PFSK-1 (cell line): Measurements from ENCODE around the gene TYRP1.

Experiments used
- FOXP2 ChIP-seq: optimal IDR thresholded peaks from 2 replicates; pipeline ENCODE3; 2011; ENCODE audit warnings: borderline replicate concordance, control low read depth, inconsistent platforms; ENCODE audit not compliant: insufficient read depth; ENCODE audit errors: extremely low read length, extremely low read depth
- POLR2AphosphoS5 ChIP-seq: IDR thresholded peaks from 2 replicates; pipeline ENCODE4 v1.6.1; 2012; ENCODE audit warnings: low read depth, mild to moderate bottlenecking, control low read depth, low read length, moderate library complexity
- SIN3A ChIP-seq: IDR thresholded peaks from 2 replicates; pipeline ENCODE4 v1.6.1; 2012; ENCODE audit warnings: mild to moderate bottlenecking, low read length, moderate library complexity, borderline replicate concordance; ENCODE audit not compliant: insufficient read depth
- TAF1 ChIP-seq: IDR thresholded peaks from 2 replicates; pipeline ENCODE4 v1.6.1; 2012; ENCODE audit warnings: low read length, control low read depth, borderline replicate concordance; ENCODE audit not compliant: insufficient read depth
- TF ChIP-seq, protein P1 (sequence below), 2 experiments: IDR thresholded peaks; 2 replicates each; pipeline versions ENCODE4 v1.6.1 to v1.8.0; 2011 to 2012; ENCODE audit warnings: low read depth in 2 of 2, low read length in 2 of 2, control low read depth in 1 of 2, inconsistent platforms in 1 of 2, mild to moderate bottlenecking in 1 of 2, moderate library complexity in 1 of 2; ENCODE audit not compliant: insufficient read depth in 1 of 2

TYRP1 gene

GRCh38 chr9:12694013-12694412 lies 828 bp downstream of the TYRP1 start:
- no peak for TF ChIP-seq SIN3A
- TF ChIP-seq, protein P1, sequence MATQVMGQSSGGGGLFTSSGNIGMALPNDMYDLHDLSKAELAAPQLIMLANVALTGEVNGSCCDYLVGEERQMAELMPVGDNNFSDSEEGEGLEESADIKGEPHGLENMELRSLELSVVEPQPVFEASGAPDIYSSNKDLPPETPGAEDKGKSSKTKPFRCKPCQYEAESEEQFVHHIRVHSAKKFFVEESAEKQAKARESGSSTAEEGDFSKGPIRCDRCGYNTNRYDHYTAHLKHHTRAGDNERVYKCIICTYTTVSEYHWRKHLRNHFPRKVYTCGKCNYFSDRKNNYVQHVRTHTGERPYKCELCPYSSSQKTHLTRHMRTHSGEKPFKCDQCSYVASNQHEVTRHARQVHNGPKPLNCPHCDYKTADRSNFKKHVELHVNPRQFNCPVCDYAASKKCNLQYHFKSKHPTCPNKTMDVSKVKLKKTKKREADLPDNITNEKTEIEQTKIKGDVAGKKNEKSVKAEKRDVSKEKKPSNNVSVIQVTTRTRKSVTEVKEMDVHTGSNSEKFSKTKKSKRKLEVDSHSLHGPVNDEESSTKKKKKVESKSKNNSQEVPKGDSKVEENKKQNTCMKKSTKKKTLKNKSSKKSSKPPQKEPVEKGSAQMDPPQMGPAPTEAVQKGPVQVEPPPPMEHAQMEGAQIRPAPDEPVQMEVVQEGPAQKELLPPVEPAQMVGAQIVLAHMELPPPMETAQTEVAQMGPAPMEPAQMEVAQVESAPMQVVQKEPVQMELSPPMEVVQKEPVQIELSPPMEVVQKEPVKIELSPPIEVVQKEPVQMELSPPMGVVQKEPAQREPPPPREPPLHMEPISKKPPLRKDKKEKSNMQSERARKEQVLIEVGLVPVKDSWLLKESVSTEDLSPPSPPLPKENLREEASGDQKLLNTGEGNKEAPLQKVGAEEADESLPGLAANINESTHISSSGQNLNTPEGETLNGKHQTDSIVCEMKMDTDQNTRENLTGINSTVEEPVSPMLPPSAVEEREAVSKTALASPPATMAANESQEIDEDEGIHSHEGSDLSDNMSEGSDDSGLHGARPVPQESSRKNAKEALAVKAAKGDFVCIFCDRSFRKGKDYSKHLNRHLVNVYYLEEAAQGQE (IDR thresholded peaks at IDR 0.05; ENCODE audit: insufficient read depth in 1 of 2, low read depth in 2 of 2, low read length in 2 of 2): no peak
- TF ChIP-seq FOXP2: no peak
- TF ChIP-seq TAF1: no peak
- TF ChIP-seq POLR2AphosphoS5: no peak

DNA sequence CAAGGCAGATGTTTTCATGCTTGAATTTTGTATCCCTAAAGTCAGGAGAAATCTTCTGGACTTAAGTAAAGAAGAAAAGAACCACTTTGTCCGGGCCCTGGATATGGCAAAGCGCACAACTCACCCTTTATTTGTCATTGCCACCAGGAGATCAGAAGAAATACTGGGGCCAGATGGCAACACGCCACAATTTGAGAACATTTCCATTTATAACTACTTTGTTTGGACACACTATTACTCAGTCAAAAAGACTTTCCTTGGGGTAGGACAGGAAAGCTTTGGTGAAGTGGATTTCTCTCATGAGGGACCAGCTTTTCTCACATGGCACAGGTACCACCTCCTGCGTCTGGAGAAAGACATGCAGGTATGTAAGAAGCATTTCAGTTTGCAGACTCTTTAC lies 2.3 kb downstream of the TYRP1 start:
- TF ChIP-seq POLR2AphosphoS5 (no peak), SIN3A (no peak), FOXP2 (no peak), TAF1 (no peak)
- TF ChIP-seq, protein P1 (IDR thresholded peaks at IDR 0.05; ENCODE audit: insufficient read depth in 1 of 2, low read depth in 2 of 2, low read length in 2 of 2): no peak

DNA sequence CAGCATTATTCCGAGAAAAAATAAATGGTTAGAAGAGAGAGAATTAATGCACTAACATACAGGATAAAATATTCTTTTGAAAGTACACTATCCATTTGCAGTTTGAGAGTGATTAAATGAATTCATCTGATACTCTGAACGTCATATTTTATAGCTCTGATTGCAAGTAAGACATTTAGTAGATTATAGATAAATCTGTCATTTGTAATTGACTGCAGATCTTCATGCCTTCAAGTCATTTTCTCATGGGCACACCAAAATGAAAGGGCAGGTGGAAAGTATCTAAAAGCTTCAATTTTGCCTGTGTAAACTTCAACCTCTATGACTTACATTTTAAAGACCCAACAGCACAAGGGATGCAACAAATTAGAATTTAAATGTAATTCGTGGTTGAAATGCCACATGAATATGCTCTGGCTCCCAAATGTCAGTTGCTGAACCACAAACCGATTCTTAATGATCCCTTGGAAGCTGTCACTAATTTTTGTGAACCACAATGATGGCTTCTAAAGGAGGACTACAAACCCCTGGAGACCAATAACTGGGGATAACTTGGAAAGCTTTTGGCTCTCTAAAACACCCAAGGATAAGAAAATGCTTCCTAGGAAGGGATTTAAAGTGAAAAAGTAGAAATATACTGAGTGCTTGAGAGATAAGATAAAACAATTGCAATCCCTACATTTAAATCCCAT lies 3.9 kb downstream of the TYRP1 start:
- no peak for TF ChIP-seq FOXP2
- TF ChIP-seq SIN3A: no peak

GRCh38 chr9:12697719-12698118 lies 4.5 kb downstream of the TYRP1 start:
- TF ChIP-seq, protein P1 (IDR thresholded peaks at IDR 0.05; ENCODE audit: insufficient read depth in 1 of 2, low read depth in 2 of 2, low read length in 2 of 2): no peak
- TF ChIP-seq FOXP2 (no peak), TAF1 (no peak), POLR2AphosphoS5 (no peak), SIN3A (no peak)

DNA sequence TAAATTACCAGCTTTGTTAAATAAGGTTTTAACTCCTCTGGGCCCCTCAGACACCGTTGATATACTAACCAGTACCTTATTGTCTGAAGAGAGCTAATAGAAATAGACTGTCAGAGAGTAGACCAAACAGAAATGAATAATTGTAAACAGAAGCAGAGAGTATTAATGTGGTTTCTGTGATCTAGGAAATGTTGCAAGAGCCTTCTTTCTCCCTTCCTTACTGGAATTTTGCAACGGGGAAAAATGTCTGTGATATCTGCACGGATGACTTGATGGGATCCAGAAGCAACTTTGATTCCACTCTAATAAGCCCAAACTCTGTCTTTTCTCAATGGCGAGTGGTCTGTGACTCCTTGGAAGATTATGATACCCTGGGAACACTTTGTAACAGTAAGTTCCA lies 5.1 kb downstream of the TYRP1 start:
- TF ChIP-seq TAF1 (no peak), FOXP2 (no peak), POLR2AphosphoS5 (no peak), SIN3A (no peak)
- TF ChIP-seq, protein P1 (IDR thresholded peaks at IDR 0.05; ENCODE audit: insufficient read depth in 1 of 2, low read depth in 2 of 2, low read length in 2 of 2): no peak
